CD4-positive, alpha-beta T cell treated with Interleukin-21 for 1 hour (primary cell): ENCODE results near the gene B4GALNT3.
A peak's percentile ranks its signal among the peaks of the same experiment; 100 is the strongest.
"Not testable (repeated sequence)": the region's sequence is repeated elsewhere in the genome, so short reads cannot be mapped to it uniquely, and the experiment has no call there.

Source experiments
- DNase-seq: peaks from one replicate; pipeline ENCODE4 v3.0.0-alpha.2; 2020

Gene B4GALNT3

GRCh38 chr12:561391-561705, 101.6 kb downstream of the B4GALNT3 start:
- DNase-seq = no peak

GRCh38 chr12:561908-562593, 102.3 kb downstream of the B4GALNT3 start:
- peak; percentile 5 for DNase-seq

- peak; percentile 16 for DNase-seq
Observed at GRCh38 chr12:562634-563033, 102.9 kb downstream of the B4GALNT3 start.

GRCh38 chr12:563250-563781, 103.6 kb downstream of the B4GALNT3 start:
- DNase-seq = peak; percentile 77

GRCh38 chr12:563787-564298, 104.1 kb downstream of the B4GALNT3 start:
- no peak for DNase-seq

- DNase-seq = no peak
Observed at GRCh38 chr12:565161-565560, 105.4 kb downstream of the B4GALNT3 start.

GRCh38 chr12:565589-566105, 105.9 kb downstream of the B4GALNT3 start:
- DNase-seq = no peak

- DNase-seq = no peak
Observed at GRCh38 chr12:568486-568885, 108.7 kb downstream of the B4GALNT3 start.

GRCh38 chr12:569091-569676, 109.4 kb downstream of the B4GALNT3 start:
- DNase-seq = no peak

GRCh38 chr12:569803-570434, 110.2 kb downstream of the B4GALNT3 start:
- peak; percentile 85 for DNase-seq

- no peak for DNase-seq
Observed at GRCh38 chr12:570435-570920, 110.7 kb downstream of the B4GALNT3 start.

GRCh38 chr12:570921-571794, 111.4 kb downstream of the B4GALNT3 start:
- DNase-seq = no peak

GRCh38 chr12:571795-572531, 112.2 kb downstream of the B4GALNT3 start:
- DNase-seq = no peak

- DNase-seq = no peak
Observed at GRCh38 chr12:572532-572899, 112.8 kb downstream of the B4GALNT3 start.

- DNase-seq = no peak
Observed at GRCh38 chr12:573232-573631, 113.5 kb downstream of the B4GALNT3 start.

- DNase-seq = no peak
Observed at GRCh38 chr12:574475-575128, 114.9 kb downstream of the B4GALNT3 start.

GRCh38 chr12:575129-575502, 115.4 kb downstream of the B4GALNT3 start:
- no peak for DNase-seq

- DNase-seq = peak; percentile 85
Observed at GRCh38 chr12:575948-576614, 116.3 kb downstream of the B4GALNT3 start.

- no peak for DNase-seq
Observed at GRCh38 chr12:576615-577110, 116.9 kb downstream of the B4GALNT3 start.

GRCh38 chr12:577994-578747, 118.4 kb downstream of the B4GALNT3 start:
- DNase-seq = not testable (repeated sequence)
